OCI-M2 (cell line): ENCODE results near the gene TTLL5.

ENCODE experiments used
- DNase-seq: peaks from one replicate; lab custom pipeline; 2025; ENCODE audit not compliant: unreplicated experiment; lab: John Stamatoyannopoulos, UW

The TTLL5 gene

GRCh38 chr14:75734854-75735253 is 73.8 kb downstream of the TTLL5 start:
- no peak for DNase-seq

GRCh38 chr14:75736845-75737485 is 75.9 kb downstream of the TTLL5 start:
- no peak for DNase-seq

- no peak for DNase-seq
Measured at GRCh38 chr14:75738192-75738591, 77.1 kb downstream of the TTLL5 start.

- DNase-seq, result no peak
Measured at GRCh38 chr14:75742867-75743266, 81.8 kb downstream of the TTLL5 start.

- no peak for DNase-seq
Measured at GRCh38 chr14:75747899-75748298, 86.9 kb downstream of the TTLL5 start.

GRCh38 chr14:75748336-75748735 is 87.3 kb downstream of the TTLL5 start:
- DNase-seq, result no peak

GRCh38 chr14:75751296-75751695 is 90.2 kb downstream of the TTLL5 start:
- no peak for DNase-seq

- DNase-seq, result no peak
Measured at GRCh38 chr14:75752086-75752485, 91.0 kb downstream of the TTLL5 start.

- DNase-seq, result no peak
Measured at GRCh38 chr14:75752907-75753594, 92.0 kb downstream of the TTLL5 start.

- DNase-seq, result no peak
Measured at GRCh38 chr14:75753696-75754095, 92.7 kb downstream of the TTLL5 start.

- no peak for DNase-seq
Measured at GRCh38 chr14:75757644-75758402, 96.8 kb downstream of the TTLL5 start.

- DNase-seq, result no peak
Measured at GRCh38 chr14:75764020-75764419, 103.0 kb downstream of the TTLL5 start.

- no peak for DNase-seq
Measured at GRCh38 chr14:75769047-75769685, 108.1 kb downstream of the TTLL5 start.

GRCh38 chr14:75770635-75771034 is 109.6 kb downstream of the TTLL5 start:
- no peak for DNase-seq

GRCh38 chr14:75771595-75771994 is 110.5 kb downstream of the TTLL5 start:
- DNase-seq, result no peak

- no peak for DNase-seq
Measured at GRCh38 chr14:75773046-75773445, 112.0 kb downstream of the TTLL5 start.

GRCh38 chr14:75781096-75781495 is 120.0 kb downstream of the TTLL5 start:
- DNase-seq, result no peak

- DNase-seq, result no peak
Measured at GRCh38 chr14:75783184-75783583, 122.1 kb downstream of the TTLL5 start.

GRCh38 chr14:75783602-75784313 is 122.7 kb downstream of the TTLL5 start:
- no peak for DNase-seq

- no peak for DNase-seq
Measured at GRCh38 chr14:75784314-75784686, 123.3 kb downstream of the TTLL5 start.

GRCh38 chr14:75793806-75794205 is 132.8 kb downstream of the TTLL5 start:
- no peak for DNase-seq
